B cell (primary cell): ENCODE data around the gene SMARCA4. TPM values are rescaled to one million over a fixed set of nuclear protein-coding genes. Genes with fewer than 3 reads are reported as not detected.

Source experiments
- ATAC-seq: fragments of 200-7000 bp; cut with Tn5 transposase; one replicate; pipeline ENCODE4 v1.10.0; 2021; ENCODE audit warnings: low read depth, mild to moderate bottlenecking, moderate number of reproducible peaks, moderate library complexity
- CTCF ChIA-PET: fragments of 350-600 bp; sonication (Branson Sonifier 250); formaldehyde crosslinking; loops from one replicate; lab custom pipeline; 2021; ENCODE audit warnings: antibody characterized with exemption, inconsistent platforms; lab: Charles Lee
- POLR2A ChIA-PET: fragments of 350-600 bp; sonication (Branson Sonifier 250); formaldehyde crosslinking; loops from one replicate; lab custom pipeline; 2021; ENCODE audit warnings: antibody characterized with exemption; lab: Charles Lee
- DNase-seq: peaks from one replicate; pipeline ENCODE4 v3.0.0; 2013
- H2AFZ ChIP-seq: 2 replicates; pipeline ENCODE4 v1.6.1; 2012; ENCODE audit warnings: mild to moderate bottlenecking, low read depth, low read length; ENCODE audit not compliant: insufficient read depth, poor library complexity, severe bottlenecking
- H3K27ac ChIP-seq, 2 donors: 1 replicate in 1 of 2; 2 replicates in 1 of 2; pipeline ENCODE4 v1.5.1; 2012 to 2013; ENCODE audit warnings: low read length in 2 of 2, mild to moderate bottlenecking in 2 of 2, moderate library complexity in 1 of 2
- H3K27me3 ChIP-seq, 4 experiments: fragments of 200-600 bp in 1 of 4; sonication (generic) in 1 of 4; replicated peaks in 1 of 4; 1 replicate in 2 of 4; 2 replicates in 2 of 4; pipeline versions ENCODE4 v1.6.1 to v1.7.0; 2013 to 2016; ENCODE audit warnings: low read length in 3 of 4, mild to moderate bottlenecking in 2 of 4, mixed read lengths in 1 of 4, moderate library complexity in 1 of 4; ENCODE audit not compliant: insufficient read depth in 4 of 4, control insufficient read depth in 3 of 4; ENCODE audit errors: control extremely low read depth in 1 of 4
- H3K36me3 ChIP-seq, 2 experiments: replicated peaks in 1 of 2; 1 replicate in 1 of 2; 2 replicates in 1 of 2; pipeline versions ENCODE4 v1.6.1 to v1.7.1; 2013; ENCODE audit warnings: low read length in 1 of 2; ENCODE audit not compliant: insufficient read depth in 2 of 2, control insufficient read depth in 1 of 2; ENCODE audit errors: control extremely low read depth in 1 of 2, extremely low read depth in 1 of 2
- H3K4me1 ChIP-seq, 2 donors: fragments of 200-600 bp in 1 of 2; sonication (generic) in 1 of 2; 1 replicate in 1 of 2; 2 replicates in 1 of 2; pipeline versions ENCODE4 v1.5.1 to v1.6.1; 2013 to 2017; ENCODE audit warnings: low read length in 2 of 2; ENCODE audit not compliant: control insufficient read depth in 2 of 2, insufficient read depth in 2 of 2
- H3K4me2 ChIP-seq: replicated peaks from 2 replicates; pipeline ENCODE3; 2012; ENCODE audit warnings: mild to moderate bottlenecking, low read depth, low read length; ENCODE audit not compliant: poor library complexity, severe bottlenecking
- H3K4me3 ChIP-seq, 5 experiments: fragments of 200-600 bp in 1 of 5; sonication (generic) in 1 of 5; 1 replicate in 3 of 5; 2 replicates in 2 of 5; pipeline versions ENCODE4 v1.5.1 to v1.7.0; 2011 to 2016; ENCODE audit warnings: low read length in 4 of 5, mild to moderate bottlenecking in 4 of 5, low read depth in 2 of 5, control low read depth in 1 of 5, moderate library complexity in 1 of 5; ENCODE audit not compliant: insufficient read depth in 1 of 5; ENCODE audit errors: control extremely low read depth in 1 of 5, extremely low read depth in 1 of 5
- H3K79me2 ChIP-seq: fragments of 200-600 bp; sonication (generic); one replicate; pipeline ENCODE4 v1.6.0; 2016; ENCODE audit warnings: low read length; ENCODE audit not compliant: control insufficient read depth, insufficient read depth
- H3K9ac ChIP-seq: fragments of 200-600 bp; sonication (generic); 2 replicates; pipeline ENCODE4 v1.6.1; 2017; ENCODE audit warnings: mild to moderate bottlenecking, low read length, moderate library complexity
- H3K9me3 ChIP-seq, 3 donors: one replicate each; pipeline versions ENCODE4 v1.6.1 to v1.7.1; 2013; ENCODE audit warnings: low read length in 2 of 3; ENCODE audit not compliant: control insufficient read depth in 2 of 3, insufficient read depth in 1 of 3; ENCODE audit errors: control extremely low read depth in 1 of 3
- H4K20me1 ChIP-seq: 2 replicates; pipeline ENCODE4 v1.6.0; 2012; ENCODE audit warnings: mild to moderate bottlenecking, low read length; ENCODE audit not compliant: insufficient read depth, control insufficient read depth, poor library complexity, severe bottlenecking
- H3K27ac Mint-ChIP-seq: one replicate; pipeline ENCODE4 v1.8.0; 2021; ENCODE audit warnings: mixed read lengths
- H3K27me3 Mint-ChIP-seq: one replicate; pipeline ENCODE4 v1.8.0; 2021; ENCODE audit warnings: mixed read lengths
- H3K4me1 Mint-ChIP-seq: one replicate; pipeline ENCODE4 v1.8.0; 2021; ENCODE audit warnings: mixed read lengths
- H3K4me3 Mint-ChIP-seq: one replicate; pipeline ENCODE4 v1.8.0; 2021; ENCODE audit warnings: mixed read lengths
- H3K9me3 Mint-ChIP-seq: one replicate; pipeline ENCODE4 v1.8.0; 2022; ENCODE audit warnings: mixed read lengths; ENCODE audit not compliant: insufficient read depth
- CTCF ChIP-seq: fragments of 200-600 bp; IDR thresholded peaks from one replicate; pipeline ENCODE4 v1.8.0; 2022; ENCODE audit warnings: antibody characterized with exemption, mild to moderate bottlenecking
- EZH2 ChIP-seq: IDR thresholded peaks from 2 replicates; pipeline ENCODE4 v1.6.1; 2012; ENCODE audit warnings: borderline replicate concordance, low read depth, mild to moderate bottlenecking, moderate library complexity, low read length; ENCODE audit not compliant: insufficient read depth, poor library complexity, severe bottlenecking
- WGBS: methylation state at CpG from one replicate; pipeline ENCODE4 v1.1.5; 2013; ENCODE audit warnings: missing lambda C conversion rate; ENCODE audit not compliant: insufficient coverage; 5-methylcytosine and 5-hydroxymethylcytosine counted together
- intact Hi-C: fragments of 100-400 bp; cut with micrococcal nuclease; formaldehyde crosslinking; loops from one replicate; pipeline ENCODE4 v1.10.0; 2022
- polyA plus RNA-seq: library from polyadenylated mRNA; depleted of rRNA; stranded (reverse); fragments of >200 nt; gene quantifications from 2 replicates; pipeline ENCODE4 v1.2.3, GENCODE V29; 2012
- total RNA-seq, 2 donors: library from RNA; stranded (reverse); fragments of 120-200 nt in 1 of 2; gene quantifications; 1 replicate in 1 of 2; 2 replicates in 1 of 2; pipeline versions ENCODE4 v1.2.3 to v1.2.4, GENCODE V29; 2013 to 2022

SMARCA4 gene
- total and polyA plus RNA-seq, 2 donors (not counting 1 experiment from before 2014, with no cell fraction given), result 49.7 to 82.3 TPM

- Mint-ChIP-seq H3K27ac (no peak overlapping the region), H3K4me3 (no peak overlapping the region), H3K27me3 (peaks cover 8% of the 10 kb centered on the region), H3K9me3 (no peaks in the 10 kb centered on the region), H3K4me1 (peaks cover 51% of the 10 kb centered on the region)
- 93% methylated on average over 4 of the region's 4 CpGs for WGBS
- Histone ChIP-seq H3K27me3 (peaks cover 0 to 47% (median 7%) of the 10 kb centered on the region in 4 experiments), H2AFZ (no peak overlapping the region), H4K20me1 (peaks cover 78% of the 10 kb centered on the region), H3K27ac (no peak overlapping the region), H3K9ac (no peak overlapping the region), H3K79me2 (peaks cover 19% of the 10 kb centered on the region), H3K4me2 (peak overlapping the region; percentile 20), H3K4me3 (no peak overlapping the region), H3K9me3 (peaks cover 0 to 14% (median 0%) of the 10 kb centered on the region in 3 donors), H3K4me1 (peaks cover 55 to 59% of the 10 kb centered on the region in 2 donors), H3K36me3 (peaks cover 0 to 14% of the 10 kb centered on the region in 2 experiments)
- ATAC-seq, result no peak
- POLR2A ChIA-PET, result no interaction called here
- TF ChIP-seq CTCF (no peak), EZH2 (no peak)
- DNase-seq, result no peak
- intact Hi-C loops, result no loop called here
- CTCF ChIA-PET, result interaction anchor here (0.6 to 0.7 kb wide), 2 partner anchors 41 to 118 kb away, joined by 3 to 5 read pairs; no protein-coding TSS in a partner anchor
These were observed 93.0 kb downstream of the SMARCA4 start for GRCh38 chr19:11053817-11054195.

- Mint-ChIP-seq H3K27me3 (peaks cover 8% of the 10 kb centered on the region), H3K4me1 (peaks cover 47% of the 10 kb centered on the region), H3K4me3 (no peak overlapping the region), H3K27ac (no peak overlapping the region), H3K9me3 (no peaks in the 10 kb centered on the region)
- H3K4me2 ChIP-seq, result peak overlapping the region; percentile 20
- H3K36me3 ChIP-seq, result peaks cover 0 to 15% of the 10 kb centered on the region in 2 experiments
- H4K20me1 ChIP-seq, result peaks cover 76% of the 10 kb centered on the region
- CTCF ChIA-PET, result no interaction called here
- no peak for TF ChIP-seq CTCF
- TF ChIP-seq EZH2, result no peak
- H3K9ac ChIP-seq, result no peak overlapping the region
- peaks cover 0 to 14% (median 0%) of the 10 kb centered on the region in 3 donors for H3K9me3 ChIP-seq
- DNase-seq (peak; percentile 12), ATAC-seq (no peak)
- POLR2A ChIA-PET, result no interaction called here
- peaks cover 0 to 47% (median 7%) of the 10 kb centered on the region in 4 experiments for H3K27me3 ChIP-seq
- intact Hi-C loops, result no loop called here
- H3K27ac ChIP-seq, result no peak overlapping the region
- H2AFZ ChIP-seq, result no peak overlapping the region
- H3K4me1 ChIP-seq, result peaks cover 51 to 55% of the 10 kb centered on the region in 2 donors
- peaks cover 19% of the 10 kb centered on the region for H3K79me2 ChIP-seq
- 93% methylated on average over 8 of the region's 8 CpGs for WGBS
- H3K4me3 ChIP-seq, result no peak overlapping the region
These were observed 93.4 kb downstream of the SMARCA4 start for GRCh38 chr19:11054200-11054599.
